ENCODE results near the gene CD164. TPM values are rescaled to one million over a fixed set of nuclear protein-coding genes. Genes with fewer than 3 reads are reported as not detected.

Gene CD164
- total and polyA plus RNA-seq, 7 donors = 97.8 to 368 (median 140) TPM

GRCh38 chr6:109326351-109326750, 55.9 kb downstream of the CD164 start:
- H3K27ac ChIP-seq = no peak overlapping the region
- no peak overlapping the region for H3K4me3 ChIP-seq
- no peaks in the 10 kb centered on the region for H3K9me3 ChIP-seq
- H3K36me3 ChIP-seq (ENCODE audit: insufficient read depth in 1 of 2, low read depth in 1 of 2) = no peaks in the 10 kb centered on the region
- H3K27me3 ChIP-seq (ENCODE audit: insufficient read depth in 3 of 3, low read length in 2 of 3) = no peaks in the 10 kb centered on the region
- ATAC-seq (no peak), DNase-seq (no peak)
- no peak for TF ChIP-seq CTCF (IDR thresholded peaks at IDR 0.05)
- H3K4me1 ChIP-seq = peaks cover 4% of the 10 kb centered on the region
- intact Hi-C loops (cut with DNase I) = no loop called here
- 83 to 92% (median 89%) methylated on average over 7 of the region's 7 CpGs for WGBS, 3 donors

- peak in 2 of 4 donors; percentile 28 to 54 for ATAC-seq
- no peaks in the 10 kb centered on the region for H3K9me3 ChIP-seq
- no peaks in the 10 kb centered on the region for H3K36me3 ChIP-seq (ENCODE audit: insufficient read depth in 1 of 2, low read depth in 1 of 2)
- no peak overlapping the region for H3K4me3 ChIP-seq
- no peaks in the 10 kb centered on the region for H3K27me3 ChIP-seq (ENCODE audit: insufficient read depth in 3 of 3, low read length in 2 of 3)
- H3K4me1 ChIP-seq = peaks cover 4% of the 10 kb centered on the region
- intact Hi-C loops (cut with DNase I) = no loop called here
- no peak overlapping the region for H3K27ac ChIP-seq
- no peak for TF ChIP-seq CTCF (IDR thresholded peaks at IDR 0.05)
- 55 to 75% (median 60%) methylated on average over 8 of the region's 8 CpGs for WGBS, 3 donors
- DNase-seq = no peak
These were observed 56.9 kb downstream of the CD164 start for GRCh38 chr6:109325400-109325801.

- Histone ChIP-seq H3K4me3 (no peak overlapping the region), H3K4me1 (peaks cover 9% of the 10 kb centered on the region), H3K27ac (no peak overlapping the region), H3K9me3 (no peaks in the 10 kb centered on the region), H3K36me3 (ENCODE audit: insufficient read depth in 1 of 2, low read depth in 1 of 2) (no peaks in the 10 kb centered on the region), H3K27me3 (ENCODE audit: insufficient read depth in 3 of 3, low read length in 2 of 3) (no peaks in the 10 kb centered on the region)
- WGBS, 3 donors = 76 to 85% (median 79%) methylated on average over 5 of the region's 5 CpGs
- ATAC-seq (no peak), DNase-seq (no peak)
- intact Hi-C loops (cut with DNase I) = no loop called here
- no peak for TF ChIP-seq CTCF (IDR thresholded peaks at IDR 0.05)
These were observed 59.0 kb downstream of the CD164 start for GRCh38 chr6:109323241-109323640.

- Histone ChIP-seq H3K36me3 (ENCODE audit: insufficient read depth in 1 of 2, low read depth in 1 of 2) (no peaks in the 10 kb centered on the region), H3K9me3 (no peaks in the 10 kb centered on the region), H3K4me1 (peaks cover 13% of the 10 kb centered on the region), H3K4me3 (no peak overlapping the region), H3K27ac (no peak overlapping the region), H3K27me3 (ENCODE audit: insufficient read depth in 3 of 3, low read length in 2 of 3) (no peaks in the 10 kb centered on the region)
- no peak for TF ChIP-seq CTCF (IDR thresholded peaks at IDR 0.05)
- ATAC-seq = no peak
- WGBS, 3 donors = 65 to 69% (median 67%) methylated on average over 2 of the region's 2 CpGs
- DNase-seq = no peak
- intact Hi-C loops (cut with DNase I) = no loop called here
These were observed 59.4 kb downstream of the CD164 start for GRCh38 chr6:109322825-109323224.

- no peak for TF ChIP-seq CTCF (IDR thresholded peaks at IDR 0.05)
- Histone ChIP-seq H3K27ac (no peak overlapping the region), H3K4me1 (peaks cover 11% of the 10 kb centered on the region), H3K4me3 (no peak overlapping the region), H3K27me3 (ENCODE audit: insufficient read depth in 3 of 3, low read length in 2 of 3) (no peaks in the 10 kb centered on the region), H3K36me3 (ENCODE audit: insufficient read depth in 1 of 2, low read depth in 1 of 2) (no peaks in the 10 kb centered on the region), H3K9me3 (no peaks in the 10 kb centered on the region)
- DNase-seq = no peak
- intact Hi-C loops (cut with DNase I) = no loop called here
- WGBS, 3 donors = 82 to 98% (median 91%) methylated on average over 8 of the region's 8 CpGs
- ATAC-seq = no peak
These were observed 60.5 kb downstream of the CD164 start for GRCh38 chr6:109321752-109322151.
